Activated T-helper 1 cell treated with Interleukin-2 at 50 U/mL for 16 hours (primary cell): ENCODE data around the gene GADL1.

Experiments used
- DNase-seq: peaks from one replicate; pipeline ENCODE4 v3.0.0-alpha.2; 2020; ENCODE audit warnings: low read depth

The GADL1 gene

DNA sequence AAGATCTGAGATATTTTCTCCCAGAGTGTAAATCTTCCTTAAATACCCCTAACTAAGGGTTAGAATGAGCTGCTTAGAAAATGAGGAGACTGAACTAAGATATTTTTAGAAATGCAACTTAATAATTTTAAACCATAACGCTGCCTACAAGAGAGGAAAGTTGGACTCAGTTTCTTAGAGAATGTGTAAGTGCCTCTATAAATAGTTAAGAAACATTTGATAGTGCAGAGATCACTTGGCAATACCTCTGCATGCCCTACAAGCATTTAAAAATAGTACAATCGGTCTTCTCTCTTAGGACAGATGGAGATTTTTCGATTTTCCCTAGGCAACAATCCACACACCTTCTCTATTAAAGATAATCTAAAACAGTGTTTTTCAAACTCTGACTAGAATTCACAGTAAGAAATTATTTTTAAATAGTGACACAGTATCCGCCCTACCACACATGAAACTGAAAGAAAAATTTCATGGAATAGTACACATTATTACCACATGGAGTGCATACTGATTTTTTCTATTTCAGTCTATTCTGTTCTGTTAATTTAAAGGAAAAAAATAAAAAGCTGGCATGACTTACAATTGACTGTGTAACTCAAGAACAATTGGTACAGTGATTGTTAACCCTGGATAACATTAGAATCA, 83.2 kb downstream of the GADL1 start:
- DNase-seq, result no peak

DNA sequence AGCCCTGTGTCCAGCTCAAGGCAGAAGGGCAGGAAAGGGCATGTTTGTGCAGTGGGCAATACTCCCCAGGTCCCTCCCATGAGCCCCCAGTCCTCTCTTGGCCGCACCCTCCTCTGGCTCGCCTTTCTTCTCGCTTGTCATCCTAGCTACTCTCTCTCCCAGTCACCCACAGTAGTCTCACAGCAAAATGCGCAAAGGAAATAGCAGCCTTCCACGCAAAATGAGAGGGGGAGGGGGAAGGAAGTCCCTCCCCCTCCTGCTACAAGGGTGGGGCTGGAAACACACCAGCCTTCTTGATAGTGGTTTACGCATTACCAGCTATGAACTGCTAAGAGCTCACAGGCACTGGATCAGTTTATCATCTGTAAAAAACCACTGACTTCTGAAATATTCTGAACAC, 83.8 kb downstream of the GADL1 start:
- no peak for DNase-seq

DNA sequence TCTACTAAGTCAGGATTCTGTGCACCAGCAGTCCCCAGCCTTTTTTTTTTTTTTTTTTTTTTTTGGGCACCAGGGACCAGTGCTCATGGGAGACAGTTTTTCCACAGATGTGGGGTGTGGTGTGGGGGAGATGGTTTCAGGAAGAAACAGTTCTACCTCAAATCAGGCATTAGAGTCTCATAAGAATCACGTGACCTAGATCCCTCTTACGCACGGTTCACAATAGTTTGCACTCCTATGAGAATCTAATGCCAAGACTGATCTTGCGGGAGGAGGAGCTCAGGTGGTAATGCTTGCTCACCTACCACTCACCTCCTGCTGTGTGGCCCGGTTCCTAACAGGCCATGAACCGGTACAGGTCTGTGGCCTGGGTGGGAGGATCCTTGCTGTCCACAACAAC, 88.8 kb downstream of the GADL1 start:
- DNase-seq, result no peak

DNA sequence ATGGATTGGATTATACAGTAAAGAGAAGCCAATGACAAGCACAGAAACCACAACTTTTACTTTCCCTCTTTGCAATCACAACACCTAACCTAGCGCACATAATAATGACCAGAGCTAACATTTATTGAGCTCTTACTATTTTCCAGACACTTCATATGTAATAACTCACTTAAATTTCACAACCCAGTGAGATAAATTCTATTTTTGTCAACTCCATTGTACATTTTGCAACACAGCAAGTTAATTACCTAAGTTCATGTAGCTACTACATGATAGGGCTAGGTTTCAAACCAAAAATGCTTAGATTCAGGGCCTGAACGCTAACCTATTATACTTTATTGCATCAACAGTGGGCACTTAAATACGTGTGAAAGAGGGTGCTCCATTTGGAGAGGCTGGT, 89.5 kb downstream of the GADL1 start:
- no peak for DNase-seq

DNA sequence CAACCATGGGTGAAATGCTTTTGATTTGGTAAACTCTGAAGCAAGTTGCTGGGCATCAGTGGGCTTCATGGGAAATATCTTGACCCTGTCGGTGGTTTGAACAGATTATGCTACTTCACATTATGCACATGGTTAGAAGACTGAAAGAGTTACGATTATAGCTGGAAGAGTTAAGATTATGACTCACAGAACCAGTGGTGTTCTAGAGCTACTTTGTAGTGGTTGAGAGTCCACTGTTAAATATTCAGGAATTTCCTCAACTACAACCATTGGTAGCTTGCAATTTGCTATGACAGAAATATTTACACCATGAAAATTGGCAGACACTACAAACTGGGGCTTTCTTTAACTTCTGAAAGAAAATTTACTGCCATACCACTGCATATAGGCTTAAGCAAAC, 99.3 kb downstream of the GADL1 start:
- no peak for DNase-seq

DNA sequence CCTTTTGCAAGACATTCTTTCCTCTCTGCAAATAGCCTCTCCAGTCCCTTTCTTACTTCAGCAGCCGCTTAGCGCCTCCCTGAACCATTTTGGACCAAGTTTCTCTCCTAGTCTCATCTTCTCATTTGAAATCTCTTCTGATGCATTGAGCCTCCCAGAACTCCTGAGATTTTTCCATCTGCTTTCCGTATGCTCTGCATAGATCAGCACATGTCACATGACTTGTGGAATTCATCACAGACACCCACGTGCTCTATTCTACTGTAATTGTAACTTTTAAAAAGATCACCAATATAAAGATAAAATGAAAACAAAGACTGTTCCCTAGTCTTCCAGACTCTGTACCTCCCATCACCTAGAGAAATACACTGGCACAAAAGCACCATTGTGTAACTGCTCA, 100.7 kb downstream of the GADL1 start:
- no peak for DNase-seq

DNA sequence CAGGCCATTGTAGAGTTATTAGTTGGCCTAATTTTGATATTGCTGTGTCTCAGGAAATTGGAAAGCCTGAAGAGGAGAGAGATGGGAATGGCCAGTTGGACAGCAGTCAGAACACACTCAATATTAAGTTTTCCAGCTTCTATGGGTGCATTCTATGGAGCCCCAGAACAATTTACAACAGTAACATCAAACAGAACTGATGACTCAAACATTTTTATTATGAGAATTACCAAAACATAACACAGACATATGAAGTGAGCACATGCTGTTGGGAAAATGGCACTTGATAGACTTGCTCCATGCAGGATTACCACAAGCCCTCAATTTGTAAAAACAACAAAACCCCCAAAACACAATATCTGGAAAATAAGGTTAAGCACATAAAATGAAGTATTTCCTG, 104.3 kb downstream of the GADL1 start:
- no peak for DNase-seq

DNA sequence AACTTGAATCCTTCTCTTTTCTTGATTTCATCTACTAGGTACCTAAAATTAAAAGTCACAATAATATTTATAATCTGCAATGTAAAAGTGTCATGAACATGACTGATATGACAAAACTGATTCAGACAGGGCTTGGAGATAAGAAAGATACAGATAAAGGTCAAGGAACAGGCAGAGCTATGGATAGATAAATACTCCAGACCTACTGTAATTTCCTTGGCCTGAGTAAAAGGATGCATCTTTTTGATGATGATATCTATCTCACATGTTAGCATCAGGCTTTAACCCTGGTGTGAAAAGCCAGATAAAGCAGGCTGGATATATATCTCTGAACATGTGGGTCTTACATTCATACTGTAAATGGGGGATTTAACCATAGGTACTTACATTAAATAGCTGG, 108.1 kb downstream of the GADL1 start:
- DNase-seq, result no peak

DNA sequence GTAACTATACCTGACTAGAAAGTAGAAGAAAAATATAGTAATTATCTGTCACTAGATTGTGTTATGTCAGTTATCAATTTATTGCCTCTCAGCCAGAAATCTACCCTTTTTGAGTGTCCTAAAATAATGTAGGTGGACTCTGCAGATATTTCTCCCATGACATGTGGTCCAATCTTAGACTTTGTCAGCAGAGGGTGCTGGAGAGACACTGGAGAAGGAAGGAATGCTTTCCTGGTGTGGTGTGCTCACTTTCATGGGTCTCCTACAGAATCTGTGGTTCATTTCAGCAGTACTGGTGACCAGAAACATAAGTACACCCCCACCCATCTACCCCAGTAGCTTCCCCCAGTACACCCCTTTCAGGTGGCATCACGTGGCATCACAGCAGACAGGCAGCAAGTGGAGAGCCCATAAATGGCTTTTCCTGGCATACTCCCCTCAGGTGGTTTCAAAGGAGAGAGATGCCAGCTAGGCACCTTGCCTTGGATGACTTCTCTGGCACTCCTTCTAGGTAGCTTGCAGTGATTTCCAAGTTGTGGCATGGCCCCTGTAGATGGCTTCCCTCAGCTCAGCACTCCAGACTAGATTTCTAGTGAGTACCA, 114.7 kb downstream of the GADL1 start:
- no peak for DNase-seq

DNA sequence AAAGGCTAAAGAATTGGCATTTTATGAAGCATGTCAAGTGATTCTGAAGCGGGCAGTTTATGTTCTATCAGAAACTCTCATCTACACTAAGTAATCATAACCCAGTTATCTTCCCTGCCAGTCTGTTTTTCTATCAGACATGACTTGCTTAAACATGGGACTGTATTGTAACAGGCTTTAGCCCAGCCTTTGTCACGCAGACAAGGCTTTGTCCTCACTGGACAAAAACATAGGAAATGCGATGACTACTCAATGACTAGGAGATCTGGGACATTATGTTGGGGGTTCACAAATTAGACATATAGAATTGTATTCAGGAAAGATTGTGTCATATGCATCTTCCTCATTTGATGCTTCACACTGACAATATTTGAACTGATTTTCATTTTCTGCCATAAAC, 115.5 kb downstream of the GADL1 start:
- DNase-seq, result no peak

DNA sequence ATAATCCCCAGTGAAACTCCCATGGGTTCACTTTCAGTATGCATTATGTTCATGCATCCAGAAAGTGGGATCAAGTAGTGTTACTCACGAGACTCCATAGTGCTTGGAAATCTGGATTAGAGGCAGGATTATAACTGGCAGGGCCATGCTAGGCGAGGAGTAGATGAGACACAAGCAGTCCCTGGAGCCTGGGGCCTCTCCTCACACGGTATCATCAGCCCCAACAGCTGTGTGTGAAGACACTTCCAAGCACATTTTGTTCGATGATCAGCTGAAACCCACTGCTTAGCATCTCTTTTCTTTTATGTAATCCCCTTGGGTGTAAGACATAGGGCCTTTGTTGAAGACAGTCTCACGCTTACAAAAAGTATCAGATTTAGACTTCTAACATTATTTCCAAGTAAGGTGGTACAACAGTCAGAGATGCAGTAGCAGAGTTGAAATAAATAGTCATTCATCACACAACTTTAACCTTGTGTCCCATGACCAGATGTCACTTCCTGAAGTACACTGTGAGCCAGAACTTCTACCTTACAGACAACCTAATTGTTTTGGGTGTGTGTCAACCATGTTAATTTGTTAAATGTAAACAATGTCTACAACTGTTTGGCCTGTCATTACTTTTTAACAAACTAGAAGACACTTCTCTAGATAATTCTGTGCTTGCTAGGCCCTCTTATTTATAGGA, 116.9 kb downstream of the GADL1 start:
- DNase-seq, result no peak

DNA sequence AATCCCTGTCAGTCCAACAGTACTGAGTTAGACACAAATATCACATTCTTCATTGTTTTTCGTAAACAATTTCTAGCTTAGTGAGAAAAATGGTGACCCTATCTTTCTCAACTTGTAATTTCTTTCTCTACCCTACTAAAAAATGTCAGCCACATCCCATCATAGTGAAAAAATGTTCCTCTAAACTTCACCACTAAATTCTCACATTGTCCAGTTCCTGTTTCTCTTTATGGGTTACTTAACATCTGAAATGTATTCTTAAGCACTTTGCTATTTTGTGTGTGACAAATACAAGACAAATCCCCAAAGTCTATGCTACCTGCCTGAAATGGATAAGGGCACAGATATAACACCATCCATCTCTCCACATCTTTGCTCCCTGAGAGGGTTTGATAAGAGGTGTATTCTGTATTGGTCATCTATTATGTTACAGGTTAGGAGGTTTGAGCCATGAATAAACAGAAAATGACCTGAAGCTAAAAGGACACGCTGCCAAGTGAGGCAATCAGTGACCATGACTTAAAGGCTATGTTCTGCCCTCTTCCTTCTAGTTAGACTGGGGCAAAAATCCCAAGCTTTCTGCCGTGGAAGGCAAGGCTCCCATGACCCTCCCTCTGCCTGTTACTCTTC, 118.2 kb downstream of the GADL1 start:
- no peak for DNase-seq

DNA sequence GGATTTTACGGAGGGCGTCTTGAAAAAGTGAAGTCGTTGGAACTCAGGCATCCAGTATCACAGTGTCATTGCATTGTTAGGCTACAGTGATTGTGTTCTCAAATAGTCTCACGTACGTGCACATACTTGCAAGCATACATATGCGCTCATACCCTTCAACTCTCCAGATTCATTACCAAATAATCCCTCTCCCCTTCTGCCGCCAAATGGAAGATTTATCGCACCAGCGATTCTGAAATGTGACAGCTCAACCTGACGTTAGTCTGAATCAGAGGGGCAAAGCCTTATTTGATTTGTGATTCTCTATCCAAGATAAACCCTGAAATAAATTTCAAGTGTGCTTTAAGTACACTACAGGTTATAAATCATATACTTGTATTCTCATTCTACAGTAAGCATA, 119.4 kb downstream of the GADL1 start:
- no peak for DNase-seq

DNA sequence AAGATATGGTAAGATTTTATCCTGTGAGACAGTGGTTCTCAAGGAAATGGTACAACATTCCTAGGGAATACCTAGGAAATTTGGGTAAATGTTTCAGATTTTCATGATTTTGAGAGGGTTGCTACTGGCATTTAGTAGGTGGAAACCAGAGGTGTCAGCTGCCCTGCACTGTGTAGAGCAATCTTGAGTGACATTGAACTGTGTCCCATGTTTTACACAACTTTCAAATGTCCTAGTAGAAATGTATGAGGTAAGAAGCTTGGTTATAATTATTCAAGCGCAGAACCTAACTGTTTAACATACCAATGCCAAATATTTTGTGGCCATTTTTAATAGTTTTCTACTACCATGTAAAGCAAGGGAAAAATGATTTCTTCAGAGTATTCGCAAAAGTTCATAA, 120.4 kb downstream of the GADL1 start:
- no peak for DNase-seq

DNA sequence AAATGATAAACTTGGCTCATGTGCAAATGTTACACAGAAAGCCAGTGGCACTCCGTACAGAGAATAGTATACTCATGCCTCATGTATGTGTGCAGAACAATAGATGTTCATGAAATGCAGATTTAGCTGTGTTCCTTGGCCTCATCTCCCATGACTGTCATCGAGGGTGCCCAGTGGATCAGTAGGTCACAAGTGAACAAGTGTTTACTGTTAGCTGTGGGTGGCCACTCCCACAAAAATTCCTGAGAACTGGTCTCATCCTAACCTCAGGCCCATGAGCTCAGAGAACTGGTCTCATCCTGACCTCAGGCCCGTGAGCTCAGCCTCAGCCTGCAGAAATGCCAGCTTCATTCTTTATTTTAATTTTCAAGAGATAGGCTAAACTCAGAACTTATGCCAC, 124.1 kb downstream of the GADL1 start:
- no peak for DNase-seq

DNA sequence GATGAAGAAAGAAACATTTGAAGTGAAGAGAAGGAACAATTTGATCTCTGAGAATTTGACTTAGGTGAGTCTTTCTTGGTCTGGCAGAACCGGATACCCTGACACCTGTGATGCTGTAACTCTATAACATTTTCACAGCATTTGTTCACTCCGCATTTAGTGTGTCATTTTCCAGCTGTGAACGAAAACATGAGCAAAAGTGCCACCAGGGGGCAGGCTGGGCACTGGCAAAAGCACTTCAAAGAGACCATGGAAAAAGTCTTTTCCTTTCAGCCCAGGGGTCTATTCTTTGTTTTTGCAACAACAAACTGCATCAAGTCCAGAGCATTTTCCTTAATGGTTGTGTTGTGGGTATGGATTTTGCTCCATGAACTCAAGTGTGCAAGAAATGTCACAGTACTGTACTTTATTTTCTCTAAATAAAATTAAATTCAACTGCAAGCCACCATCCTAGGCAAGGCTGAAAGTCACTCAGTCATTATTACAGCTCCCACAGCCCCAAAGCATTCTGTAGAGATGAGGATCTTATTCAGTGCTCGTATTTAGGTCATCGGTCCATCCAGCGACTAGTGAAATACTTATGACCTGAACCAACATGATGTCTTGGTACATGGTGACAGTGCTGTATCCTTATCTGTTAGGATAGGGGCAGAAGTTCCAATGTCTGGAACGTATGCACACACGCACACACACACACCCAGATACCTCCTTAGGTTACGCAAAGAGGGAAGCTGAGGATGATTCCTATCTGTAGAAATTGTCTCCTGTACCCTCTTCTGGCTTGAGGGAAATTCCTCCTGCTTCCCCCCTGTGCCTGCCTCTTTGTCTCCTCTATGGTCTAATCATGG, 125.5 kb downstream of the GADL1 start:
- DNase-seq, result peak; percentile 43

DNA sequence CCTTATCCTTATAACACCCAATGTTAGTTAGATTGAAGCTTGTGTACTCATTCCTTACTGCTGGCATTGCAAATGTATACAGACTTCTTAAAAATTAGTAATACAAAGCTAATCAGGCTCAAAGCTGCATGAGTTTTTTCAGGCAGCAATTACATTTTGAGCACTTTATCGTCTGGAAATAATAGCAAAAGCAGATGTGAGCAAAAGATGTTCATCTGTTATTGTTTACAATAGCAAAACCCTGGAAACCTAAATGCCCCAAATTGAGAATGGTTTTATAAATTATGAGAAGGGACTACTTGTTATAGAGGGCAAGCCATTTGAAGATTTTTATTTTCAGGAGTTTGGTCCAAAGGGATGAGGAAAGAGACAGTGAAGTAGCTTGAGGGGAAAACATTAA, 126.4 kb downstream of the GADL1 start:
- no peak for DNase-seq

DNA sequence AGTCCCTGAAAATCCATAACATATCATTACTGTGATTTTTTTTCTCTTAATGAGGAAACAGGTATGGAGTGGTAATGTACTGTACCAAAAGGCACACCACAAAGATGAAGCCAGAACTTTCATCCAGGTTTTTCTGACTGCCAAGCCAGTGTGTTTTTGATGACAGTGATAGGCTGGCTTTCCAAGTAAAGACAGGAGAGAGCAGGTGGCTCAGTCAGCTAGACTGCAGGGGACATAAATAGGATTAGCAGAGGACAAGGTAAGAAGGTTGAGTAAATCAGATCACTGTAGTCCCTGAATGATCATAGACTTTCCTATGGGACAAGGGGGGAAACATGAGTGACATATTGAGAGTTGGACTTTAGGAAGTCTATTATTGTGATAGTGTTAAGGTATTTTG, 127.9 kb downstream of the GADL1 start:
- no peak for DNase-seq

DNA sequence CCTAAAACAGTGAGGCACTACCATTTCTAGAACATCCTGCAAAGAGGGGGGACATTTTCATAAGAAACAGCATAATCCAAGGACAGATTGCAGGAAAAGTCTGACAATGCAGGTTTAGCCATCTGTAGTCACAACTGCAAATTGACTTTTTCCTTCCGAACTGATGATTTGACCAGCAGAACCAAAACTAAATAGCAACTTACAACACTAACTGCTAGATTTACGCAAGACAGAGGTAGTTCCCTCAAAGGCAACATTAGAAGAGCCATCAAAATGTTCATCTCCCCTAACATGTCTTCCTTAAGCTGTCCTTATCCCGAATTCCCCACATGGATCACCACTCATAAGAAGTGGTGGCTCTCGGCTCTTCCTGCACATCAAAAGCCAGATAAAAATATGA, 129.6 kb downstream of the GADL1 start:
- no peak for DNase-seq

DNA sequence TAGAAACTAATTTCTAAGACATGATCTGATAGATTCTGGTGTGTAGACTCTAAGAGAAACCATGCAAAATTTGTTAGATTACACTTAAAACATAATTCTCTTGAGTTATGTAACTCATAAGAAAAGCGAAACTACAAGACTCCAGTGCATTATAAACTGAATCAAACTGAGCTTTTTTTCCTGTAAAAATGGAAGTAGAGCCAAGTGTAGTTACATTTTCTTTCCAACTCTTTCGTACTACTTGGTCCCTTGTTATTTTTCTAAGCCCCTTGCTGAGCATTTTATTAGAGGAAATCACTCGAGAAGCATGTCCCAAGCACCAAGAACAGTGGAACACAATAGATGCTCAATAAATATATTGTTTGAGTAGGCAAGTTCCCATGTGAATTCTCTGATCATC, 130.2 kb downstream of the GADL1 start:
- DNase-seq, result no peak

DNA sequence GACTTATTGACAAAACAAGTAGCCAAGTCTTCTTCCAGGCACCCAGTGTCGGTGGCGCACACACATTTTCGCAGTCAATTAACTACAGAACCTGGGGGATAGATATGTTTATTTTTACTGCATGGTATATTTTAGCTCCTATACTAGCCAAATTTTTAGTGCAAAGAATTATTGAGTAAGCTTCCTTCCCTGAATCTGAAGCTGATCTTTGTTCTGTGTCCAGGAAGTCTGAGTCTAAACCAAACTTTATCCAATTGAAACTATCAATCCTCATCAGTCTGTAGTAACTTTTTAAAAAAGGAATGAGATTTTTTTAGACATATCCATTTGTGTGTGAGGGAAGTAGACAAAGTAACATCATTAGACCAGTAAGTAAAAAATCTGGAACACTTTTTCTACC, 133.1 kb downstream of the GADL1 start:
- no peak for DNase-seq

DNA sequence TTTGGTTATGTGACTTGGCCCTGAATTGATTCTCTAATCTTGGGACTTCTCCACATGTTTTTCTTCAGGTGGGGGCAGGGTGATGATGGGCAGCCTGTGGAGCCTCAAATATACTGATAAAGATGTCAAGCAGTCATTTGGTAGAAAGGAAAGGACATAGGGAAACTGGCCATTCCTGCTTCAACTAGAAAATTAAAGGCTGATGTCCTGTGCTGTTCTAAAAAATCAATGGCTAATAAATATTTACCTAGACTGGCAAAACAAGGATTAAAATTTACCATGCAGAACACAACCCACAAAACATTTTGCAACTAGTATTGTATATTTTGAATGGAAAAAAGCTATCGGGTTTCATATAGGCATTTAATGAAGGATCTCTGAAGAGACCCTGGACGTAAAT, 133.7 kb downstream of the GADL1 start:
- no peak for DNase-seq
